CMK (cell line): ENCODE data around the gene INO80.
"Not testable (repeated sequence)": the region's sequence is repeated elsewhere in the genome, so short reads cannot be mapped to it uniquely, and the experiment has no call there.

Experiments
- DNase-seq: peaks from one replicate; pipeline ENCODE4 v3.0.0-alpha.2; 2010; ENCODE audit warnings: low read depth

Gene INO80

GRCh38 chr15:41116116-41116961 lies at the start of gene INO80:
INO80 (minus strand) TSS chr15:41116280; CDS start chr15:41096310, 19,970 bp downstream.
- DNase-seq = peak; percentile 90

DNA sequence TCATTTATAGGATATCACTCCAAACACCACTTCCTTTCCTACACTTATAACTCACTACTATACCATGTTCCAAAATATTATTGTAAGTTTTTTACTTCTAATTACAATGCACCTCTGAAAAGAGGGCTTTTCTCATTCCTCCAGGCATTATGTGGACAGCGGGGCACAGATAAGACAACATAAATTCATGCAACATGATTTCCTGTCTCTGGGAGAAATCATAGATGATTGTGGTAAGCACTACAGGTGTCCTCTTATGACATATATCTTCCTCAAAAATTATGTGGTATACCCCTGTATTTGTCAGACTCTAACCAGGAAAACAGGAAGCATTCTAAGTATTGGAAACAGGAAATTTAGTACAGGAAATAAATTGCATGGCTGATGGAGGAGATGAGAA lies 45.7 kb upstream of the INO80 start:
- no peak for DNase-seq

GRCh38 chr15:41161336-41161735 lies 45.3 kb upstream of the INO80 start:
- no peak for DNase-seq

GRCh38 chr15:41160639-41161315 lies 44.7 kb upstream of the INO80 start:
- DNase-seq = no peak

DNA sequence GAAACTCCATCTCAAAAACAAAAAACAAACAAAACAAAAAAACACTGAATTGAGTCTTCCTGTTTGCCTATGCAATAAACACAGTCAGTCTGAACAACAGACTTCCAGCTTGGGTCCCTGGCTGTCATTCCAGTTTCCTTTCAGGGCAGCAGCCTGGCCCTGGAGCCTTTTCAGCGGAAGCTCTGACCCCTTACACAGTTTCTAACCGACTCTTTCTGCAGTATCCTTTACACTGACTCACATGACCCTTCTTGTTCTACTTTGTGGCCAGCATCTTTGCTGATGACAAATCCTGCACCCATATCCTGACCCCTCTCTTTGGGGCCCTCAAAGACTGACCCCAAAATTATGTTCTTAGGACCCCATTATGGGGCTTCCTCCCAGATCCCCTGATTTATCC lies 38.3 kb upstream of the INO80 start:
- no peak for DNase-seq

- no peak for DNase-seq
Observed at GRCh38 chr15:41153733-41154132, 37.7 kb upstream of the INO80 start.

DNA sequence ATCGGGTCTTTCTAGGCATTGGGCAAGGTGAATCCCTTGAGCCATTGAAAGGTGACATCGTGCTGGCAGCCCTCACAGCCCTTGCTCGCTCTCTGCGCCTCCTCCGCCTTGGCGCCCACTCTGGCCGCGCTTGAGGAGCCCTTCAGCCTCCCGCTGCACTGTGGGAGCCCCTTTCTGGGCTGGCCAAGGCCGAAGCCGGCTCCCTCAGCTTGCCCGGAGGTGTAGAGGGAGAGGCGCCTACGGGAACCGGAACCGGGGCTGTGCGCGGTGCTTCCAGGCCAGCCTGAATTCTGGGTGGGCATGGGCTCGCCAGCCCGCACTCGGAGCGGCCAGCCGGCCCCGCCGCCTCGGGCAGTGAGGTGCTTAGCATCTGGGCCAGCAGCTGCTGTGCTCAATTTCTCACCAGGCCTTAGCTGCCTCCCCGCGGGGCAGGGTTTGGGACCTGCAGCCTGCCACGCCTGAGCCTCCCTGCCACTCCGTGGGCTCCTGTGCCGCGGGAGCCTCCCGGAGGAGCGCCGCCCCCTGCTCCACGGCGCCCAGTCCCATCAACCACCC lies 35.4 kb upstream of the INO80 start:
- no peak for DNase-seq

DNA sequence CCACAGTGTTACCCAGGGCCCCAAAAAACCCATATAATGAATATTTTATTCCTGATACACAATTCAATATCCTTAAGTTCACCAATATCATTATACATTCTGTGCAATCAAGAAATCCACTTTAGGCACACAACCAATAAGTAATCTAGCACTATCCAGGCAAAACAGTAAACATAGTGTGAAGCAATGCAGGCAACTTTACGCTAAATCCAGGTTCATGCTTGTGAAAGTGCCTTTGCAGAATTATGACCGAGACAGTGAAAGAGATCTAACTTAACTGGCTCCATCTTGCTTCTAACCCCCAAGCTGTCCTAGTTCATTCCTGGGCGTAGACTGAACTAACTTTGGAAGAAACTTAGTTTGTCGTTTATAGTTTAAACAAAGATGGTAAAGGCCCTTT lies 34.2 kb upstream of the INO80 start:
- DNase-seq = no peak

DNA sequence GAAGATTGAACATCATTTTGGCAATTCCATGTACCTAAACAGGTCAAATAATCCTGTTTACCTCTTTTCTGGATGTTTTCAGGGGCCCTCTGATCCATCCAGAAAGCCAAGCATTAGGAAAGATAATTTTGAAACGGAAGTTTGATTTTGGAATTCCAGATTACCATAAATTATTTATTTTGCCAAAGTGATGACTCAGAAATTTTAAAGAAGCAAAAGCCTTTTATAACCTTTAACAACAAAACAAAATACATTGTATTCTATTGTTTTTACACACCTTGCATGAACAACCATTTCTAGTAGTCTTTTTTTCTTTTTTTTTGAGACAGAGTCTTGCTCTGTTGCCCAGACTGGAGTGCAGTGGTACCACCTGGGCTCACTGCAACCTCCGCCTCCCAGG lies 32.0 kb upstream of the INO80 start:
- no peak for DNase-seq

- no peak for DNase-seq
Observed at GRCh38 chr15:41139619-41140018, 23.5 kb upstream of the INO80 start.

GRCh38 chr15:41139112-41139511 lies 23.0 kb upstream of the INO80 start:
- not testable (repeated sequence) for DNase-seq

DNA sequence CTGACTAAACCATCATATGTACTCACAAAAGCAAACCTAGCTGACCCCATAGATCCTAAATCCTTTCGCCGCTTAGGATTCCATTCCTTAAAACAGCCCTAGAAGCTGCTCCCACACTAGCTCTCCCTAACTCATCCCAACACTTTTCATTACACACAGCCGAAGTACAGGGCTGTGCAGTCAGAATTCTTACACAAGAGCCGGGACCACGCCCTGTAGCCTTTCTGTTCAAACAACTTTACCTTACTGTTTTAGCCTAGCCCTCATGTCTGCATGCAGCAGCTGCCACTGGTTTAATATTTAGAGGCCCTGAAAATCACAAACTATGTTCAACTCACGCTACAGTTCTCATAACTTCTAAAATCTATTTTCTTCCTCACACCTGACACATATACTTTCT lies 19.5 kb upstream of the INO80 start:
- DNase-seq = not testable (repeated sequence)

DNA sequence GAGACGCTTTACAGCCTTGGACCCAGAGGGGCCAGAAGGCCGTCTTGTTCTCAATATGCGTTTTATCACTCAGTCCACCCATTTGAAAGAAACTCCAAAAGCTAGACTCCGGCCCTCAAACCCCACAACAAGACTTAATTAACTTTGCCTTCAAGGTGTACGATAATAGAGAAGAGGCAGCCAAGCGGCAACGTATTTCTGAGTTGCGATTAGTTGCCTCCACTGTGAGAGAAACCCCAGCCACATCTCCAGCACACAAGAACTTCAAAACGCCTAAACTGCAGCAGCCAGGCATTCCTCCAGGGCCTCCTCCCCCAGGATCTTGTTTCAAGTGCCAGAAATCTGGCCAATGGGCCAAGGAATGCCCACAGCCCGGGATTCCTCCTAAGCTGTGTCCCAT lies 17.4 kb upstream of the INO80 start:
- no peak for DNase-seq

GRCh38 chr15:41132094-41132493 lies 16.0 kb upstream of the INO80 start:
- not testable (repeated sequence) for DNase-seq

GRCh38 chr15:41128174-41128902 lies 12.3 kb upstream of the INO80 start:
- no peak for DNase-seq

DNA sequence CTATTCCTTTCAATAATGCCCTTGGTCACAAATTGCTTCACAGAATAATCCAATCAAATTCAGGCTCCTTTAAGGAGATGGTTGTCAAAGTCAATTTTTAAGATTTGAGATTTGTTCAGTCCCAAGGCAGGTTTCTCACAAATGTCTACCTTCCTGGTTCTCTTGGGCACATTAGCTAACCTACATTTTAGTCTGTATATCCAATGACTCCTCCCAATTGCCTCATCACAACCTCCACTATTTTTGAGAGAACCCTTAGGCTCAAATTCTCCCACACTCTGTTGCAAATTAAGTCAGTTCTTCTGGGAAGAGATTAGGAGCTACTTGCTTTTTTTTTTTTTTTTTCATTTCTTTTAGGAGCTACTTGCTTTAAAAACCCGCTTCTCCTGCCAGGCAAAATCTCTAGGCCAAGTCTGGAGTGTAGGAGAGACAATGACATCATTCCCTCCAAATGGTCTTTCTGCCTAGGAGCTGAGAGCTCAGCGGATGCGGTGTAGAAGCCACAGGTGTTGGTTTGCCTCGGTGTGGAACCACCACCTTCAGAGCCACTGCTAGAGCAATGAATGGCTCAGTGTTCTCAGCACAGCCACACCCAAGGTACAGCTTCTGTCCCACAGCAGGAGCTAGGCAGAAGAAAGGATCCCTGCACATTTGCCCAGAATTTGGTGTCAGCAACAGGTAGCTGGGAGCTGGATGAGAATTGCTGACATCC lies 10.0 kb upstream of the INO80 start:
- DNase-seq = no peak

GRCh38 chr15:41125063-41125669 lies 9.1 kb upstream of the INO80 start:
- DNase-seq = no peak

- no peak for DNase-seq
Observed at GRCh38 chr15:41124058-41124457, 8.0 kb upstream of the INO80 start.

GRCh38 chr15:41122849-41123248 lies 6.8 kb upstream of the INO80 start:
- no peak for DNase-seq

DNA sequence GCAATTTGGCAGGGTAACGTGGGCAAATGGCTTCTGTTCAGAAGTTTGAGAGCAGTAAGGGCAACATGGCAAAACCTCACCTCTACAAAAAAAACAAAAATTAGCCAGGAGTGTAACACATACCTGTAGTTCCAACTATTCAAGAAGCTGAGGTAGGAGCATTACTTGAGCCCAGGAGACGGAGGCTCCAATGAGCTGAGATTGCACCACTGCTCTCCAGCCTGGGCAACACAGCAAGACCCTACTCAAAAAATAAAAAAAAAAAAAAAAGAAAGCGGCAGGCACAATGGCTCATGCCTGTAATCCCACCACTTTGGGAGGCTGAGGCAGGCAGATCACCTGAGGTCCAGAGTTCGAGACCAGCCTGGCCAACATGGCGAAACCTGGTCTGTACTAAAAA lies 5.9 kb upstream of the INO80 start:
- DNase-seq = no peak

- DNase-seq = no peak
Observed at GRCh38 chr15:41116962-41117252, 827 bp upstream of the INO80 start.

- peak; percentile 45 for DNase-seq
Observed at GRCh38 chr15:41115652-41116115, 396 bp downstream of the INO80 start.
